ENCODE measurements around the gene FILIP1.
A peak's percentile ranks its signal among the peaks of the same experiment; 100 is the strongest.

- TF ChIP-seq POLR2AphosphoS5 (IDR thresholded peaks at IDR 0.05) (no peak), CTCF (IDR thresholded peaks at IDR 0.05) (peak; percentile 66 to 81 (median 72)), POLR2A (IDR thresholded peaks at IDR 0.05) (no peak), EP300 (IDR thresholded peaks at IDR 0.05) (no peak)
Observed at GRCh38 chr6:75296811-75297779, 196.5 kb downstream of the FILIP1 start.
